ENCODE results near the gene COLGALT1. TPM values are rescaled to one million over a fixed set of nuclear protein-coding genes. Genes with fewer than 3 reads are reported as not detected.

Gene COLGALT1
- total RNA-seq, 4 donors from 2014 or later, result 38.6 to 78.6 (median 54.7) TPM

DNA sequence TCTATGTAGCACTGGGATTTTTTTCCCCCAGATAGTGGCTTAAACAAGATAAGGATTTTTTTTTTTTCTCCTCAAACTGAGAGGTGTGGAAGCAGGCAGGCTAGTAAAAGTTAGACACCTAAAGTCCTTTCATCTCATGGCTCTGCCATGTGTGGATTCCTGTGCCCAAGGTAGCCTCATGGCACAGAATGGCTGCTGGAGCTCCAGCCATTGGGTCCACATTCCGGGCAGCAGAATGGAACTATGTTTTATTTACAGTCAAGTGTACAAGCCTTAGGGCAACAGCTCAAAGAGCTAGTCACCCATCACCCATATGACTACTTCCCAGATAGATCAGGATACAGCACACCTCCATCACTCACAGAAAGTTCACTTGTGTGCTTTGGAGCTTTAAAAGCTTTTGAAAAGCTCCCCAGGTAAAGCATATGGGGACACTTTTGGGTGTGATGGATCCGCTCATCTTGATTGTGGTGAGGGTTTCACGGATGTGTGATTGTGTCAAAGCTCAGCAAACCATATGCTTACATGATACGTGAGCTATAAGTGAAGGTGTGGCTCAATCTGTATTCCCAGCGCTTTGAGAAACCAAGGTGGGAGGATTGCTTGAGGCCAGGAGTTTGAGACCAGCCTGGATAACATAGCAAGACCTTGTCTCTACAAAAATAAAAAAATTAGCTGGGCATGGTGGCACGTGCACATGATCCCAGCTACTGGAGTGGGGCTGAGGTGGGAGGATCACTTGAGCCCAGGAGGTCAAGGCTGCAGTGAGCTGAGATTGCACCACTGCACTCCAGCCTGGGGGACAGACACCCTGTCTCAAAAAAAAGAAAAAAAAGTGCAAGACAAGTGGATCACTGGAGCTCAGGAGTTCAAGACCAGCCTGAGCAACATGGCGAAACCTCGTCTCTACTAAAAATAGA is 25.9 kb upstream of the COLGALT1 start:
- intact Hi-C loops (cut with DNase I; ENCODE audit: low total_unique reads), result no loop called here
- H3K27ac ChIP-seq, result no peak overlapping the region
- 63 to 68% methylated on average over 3 to 8 of the region's 8 CpGs for WGBS, 2 donors (ENCODE audit: low coverage in 1 of 2)
- in situ Hi-C loops (cut with MboI; ENCODE audit: low pct_ligation_motif_present in 1 of 4, low pct_unique_long_range_greater_than_20kb in 1 of 4, low sequenced_read_pairs in 3 of 4), result no loop called here
- no peak overlapping the region for H3K4me3 ChIP-seq
- TF ChIP-seq POLR2AphosphoS5 (IDR thresholded peaks at IDR 0.05) (no peak), EP300 (IDR thresholded peaks at IDR 0.05; ENCODE audit: low read depth) (no peak), POLR2A (IDR thresholded peaks at IDR 0.05) (no peak)
- TF ChIP-seq, protein P1, sequence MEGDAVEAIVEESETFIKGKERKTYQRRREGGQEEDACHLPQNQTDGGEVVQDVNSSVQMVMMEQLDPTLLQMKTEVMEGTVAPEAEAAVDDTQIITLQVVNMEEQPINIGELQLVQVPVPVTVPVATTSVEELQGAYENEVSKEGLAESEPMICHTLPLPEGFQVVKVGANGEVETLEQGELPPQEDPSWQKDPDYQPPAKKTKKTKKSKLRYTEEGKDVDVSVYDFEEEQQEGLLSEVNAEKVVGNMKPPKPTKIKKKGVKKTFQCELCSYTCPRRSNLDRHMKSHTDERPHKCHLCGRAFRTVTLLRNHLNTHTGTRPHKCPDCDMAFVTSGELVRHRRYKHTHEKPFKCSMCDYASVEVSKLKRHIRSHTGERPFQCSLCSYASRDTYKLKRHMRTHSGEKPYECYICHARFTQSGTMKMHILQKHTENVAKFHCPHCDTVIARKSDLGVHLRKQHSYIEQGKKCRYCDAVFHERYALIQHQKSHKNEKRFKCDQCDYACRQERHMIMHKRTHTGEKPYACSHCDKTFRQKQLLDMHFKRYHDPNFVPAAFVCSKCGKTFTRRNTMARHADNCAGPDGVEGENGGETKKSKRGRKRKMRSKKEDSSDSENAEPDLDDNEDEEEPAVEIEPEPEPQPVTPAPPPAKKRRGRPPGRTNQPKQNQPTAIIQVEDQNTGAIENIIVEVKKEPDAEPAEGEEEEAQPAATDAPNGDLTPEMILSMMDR (IDR thresholded peaks at IDR 0.05), result no peak
- no peaks in the 10 kb centered on the region for H3K9me3 ChIP-seq
- no peak for DNase-seq
- H3K36me3 ChIP-seq, result no peaks in the 10 kb centered on the region
- no peaks in the 10 kb centered on the region for H3K4me1 ChIP-seq
- peaks cover 28% of the 10 kb centered on the region for H3K27me3 ChIP-seq

DNA sequence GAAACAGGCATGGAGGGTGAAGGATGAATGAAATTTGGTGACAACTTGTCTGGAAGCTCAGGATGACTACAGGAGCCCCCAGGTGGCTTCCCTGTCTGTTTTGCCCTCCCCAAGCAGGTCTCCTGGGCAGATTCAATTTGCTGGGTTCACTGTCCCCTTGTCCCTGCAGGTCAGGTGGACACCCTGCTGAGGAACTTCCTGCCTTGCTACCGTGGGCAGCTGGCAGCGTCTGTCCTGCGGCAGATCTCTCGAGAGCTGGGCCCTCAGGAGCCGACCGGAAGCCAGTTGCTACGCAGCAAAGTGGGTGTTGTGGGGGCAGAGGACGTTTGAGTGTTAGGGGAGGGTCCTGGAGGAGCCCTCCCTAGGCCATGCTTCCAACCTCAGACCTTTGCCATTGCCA is 24.9 kb upstream of the COLGALT1 start:
- peaks cover 25% of the 10 kb centered on the region for H3K27me3 ChIP-seq
- H3K4me3 ChIP-seq, result no peak overlapping the region
- DNase-seq, result no peak
- 32% methylated on average over 8 of the region's 8 CpGs; no CpG with 5 or more reads in 1 of the 2 donors for WGBS, 2 donors (ENCODE audit: low coverage in 1 of 2)
- no peaks in the 10 kb centered on the region for H3K9me3 ChIP-seq
- no peak overlapping the region for H3K27ac ChIP-seq
- TF ChIP-seq, protein P1 (IDR thresholded peaks at IDR 0.05), result no peak
- TF ChIP-seq POLR2AphosphoS5 (IDR thresholded peaks at IDR 0.05) (no peak), EP300 (IDR thresholded peaks at IDR 0.05; ENCODE audit: low read depth) (no peak), POLR2A (IDR thresholded peaks at IDR 0.05) (no peak)
- intact Hi-C loops (cut with DNase I; ENCODE audit: low total_unique reads), result no loop called here
- no peaks in the 10 kb centered on the region for H3K4me1 ChIP-seq
- H3K36me3 ChIP-seq, result no peaks in the 10 kb centered on the region
- in situ Hi-C loops (cut with MboI; ENCODE audit: low pct_ligation_motif_present in 1 of 4, low pct_unique_long_range_greater_than_20kb in 1 of 4, low sequenced_read_pairs in 3 of 4), result no loop called here

DNA sequence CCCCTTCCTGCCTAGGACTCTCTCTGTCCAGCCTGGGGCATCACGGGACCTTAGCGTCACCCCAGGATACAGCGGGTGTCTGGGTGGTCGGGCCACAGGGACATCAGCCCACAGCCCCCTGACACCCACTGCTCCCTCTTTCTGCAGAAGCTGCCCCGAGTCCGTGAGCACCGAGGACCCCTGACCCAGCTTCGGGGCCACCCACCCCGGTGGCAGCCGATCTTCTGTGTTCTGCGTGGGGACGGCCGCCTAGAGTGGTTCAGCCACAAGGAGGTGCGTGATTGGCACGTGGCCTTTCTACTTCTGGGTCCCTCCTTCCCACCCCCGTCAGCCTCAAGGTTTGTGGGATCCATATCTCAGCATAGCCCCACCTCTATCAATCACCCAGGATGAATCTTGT is 23.3 kb upstream of the COLGALT1 start:
- 86 to 100% methylated on average over 2 to 16 of the region's 16 CpGs for WGBS, 2 donors (ENCODE audit: low coverage in 1 of 2)
- H3K4me1 ChIP-seq, result no peaks in the 10 kb centered on the region
- no peaks in the 10 kb centered on the region for H3K9me3 ChIP-seq
- in situ Hi-C loops (cut with MboI; ENCODE audit: low pct_ligation_motif_present in 1 of 4, low pct_unique_long_range_greater_than_20kb in 1 of 4, low sequenced_read_pairs in 3 of 4) (no loop called here), intact Hi-C loops (cut with DNase I; ENCODE audit: low total_unique reads) (no loop called here)
- H3K27ac ChIP-seq, result no peak overlapping the region
- no peak overlapping the region for H3K4me3 ChIP-seq
- H3K27me3 ChIP-seq, result peaks cover 17% of the 10 kb centered on the region
- DNase-seq, result no peak
- TF ChIP-seq EP300 (IDR thresholded peaks at IDR 0.05; ENCODE audit: low read depth) (no peak), POLR2AphosphoS5 (IDR thresholded peaks at IDR 0.05) (no peak), POLR2A (IDR thresholded peaks at IDR 0.05) (no peak)
- TF ChIP-seq, protein P1 (IDR thresholded peaks at IDR 0.05), result no peak
- no peaks in the 10 kb centered on the region for H3K36me3 ChIP-seq

DNA sequence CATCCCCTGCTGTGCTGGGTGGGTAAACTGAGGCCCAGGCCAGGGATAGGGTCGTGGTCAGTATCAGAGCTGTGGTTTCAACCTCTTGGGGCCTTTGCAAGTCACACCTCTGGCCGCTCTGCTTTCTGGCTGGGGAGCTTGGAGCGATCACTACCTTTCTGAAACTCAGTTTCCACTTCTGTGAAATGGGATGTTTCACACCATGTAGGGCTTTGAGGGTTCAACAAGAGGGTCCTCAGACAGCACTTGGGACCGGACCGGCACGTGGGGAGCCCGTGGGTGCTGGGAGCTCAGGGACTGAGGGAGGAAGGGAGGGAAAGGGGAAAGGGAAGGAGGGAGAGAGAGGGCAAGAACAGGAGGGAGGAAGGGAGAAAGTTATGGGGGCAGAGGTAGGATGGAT is 22.9 kb upstream of the COLGALT1 start:
- 66 to 73% methylated on average over 4 to 7 of the region's 7 CpGs for WGBS, 2 donors (ENCODE audit: low coverage in 1 of 2)
- no peaks in the 10 kb centered on the region for H3K36me3 ChIP-seq
- intact Hi-C loops (cut with DNase I; ENCODE audit: low total_unique reads), result no loop called here
- H3K4me3 ChIP-seq, result no peak overlapping the region
- H3K27me3 ChIP-seq, result peaks cover 17% of the 10 kb centered on the region
- no peak for DNase-seq
- no peak for TF ChIP-seq POLR2AphosphoS5 (IDR thresholded peaks at IDR 0.05)
- TF ChIP-seq, protein P1 (IDR thresholded peaks at IDR 0.05), result no peak
- no peak for TF ChIP-seq POLR2A (IDR thresholded peaks at IDR 0.05)
- no peak for TF ChIP-seq EP300 (IDR thresholded peaks at IDR 0.05; ENCODE audit: low read depth)
- in situ Hi-C loops (cut with MboI; ENCODE audit: low pct_ligation_motif_present in 1 of 4, low pct_unique_long_range_greater_than_20kb in 1 of 4, low sequenced_read_pairs in 3 of 4), result no loop called here
- H3K27ac ChIP-seq, result no peak overlapping the region
- no peaks in the 10 kb centered on the region for H3K9me3 ChIP-seq
- H3K4me1 ChIP-seq, result no peaks in the 10 kb centered on the region

Measured in transverse colon (tissue), 4 donors.